GM21619 (cell line): ENCODE results near the gene GSKIP.
"Not testable (repeated sequence)": the region's sequence is repeated elsewhere in the genome, so short reads cannot be mapped to it uniquely, and the experiment has no call there.

ENCODE experiments used
- ATAC-seq: cut with Tn5 transposase; IDR thresholded peaks from one replicate; pipeline ENCODE4 v1.9.1; 2021; ENCODE audit not compliant: unreplicated experiment

GSKIP gene

GRCh38 chr14:96362965-96363750, at the start of gene GSKIP, which contains the start of gene ATG2B:
Gene GSKIP, plus strand, starts transcription at chr14:96363526. Its CDS starts 18,722 bp downstream, at chr14:96382248.
Gene ATG2B, minus strand, starts transcription at chr14:96363341. Its CDS starts 365 bp downstream, at chr14:96362976.
- ATAC-seq, result peak; percentile 65

DNA sequence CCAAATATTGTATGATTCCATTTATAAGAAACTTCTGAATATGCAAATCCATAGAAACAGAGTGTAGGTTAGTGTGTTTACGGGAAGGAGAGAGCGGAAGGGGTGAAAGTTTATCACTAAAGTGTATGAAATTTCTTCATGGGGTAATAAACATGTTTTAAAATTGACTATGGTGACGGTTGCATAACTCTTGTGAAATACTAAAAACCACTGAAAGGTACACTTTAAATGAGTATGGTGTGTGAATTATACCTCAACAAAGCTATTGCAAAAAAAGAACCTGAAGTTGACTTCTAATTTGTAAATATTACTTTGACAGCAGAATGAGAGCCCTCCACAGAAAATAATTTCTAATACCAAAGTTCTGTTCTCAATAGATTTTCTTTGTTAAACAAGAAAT, 47.2 kb upstream of the GSKIP start:
- ATAC-seq, result no peak

GRCh38 chr14:96318836-96319235, 44.5 kb upstream of the GSKIP start:
- no peak for ATAC-seq

GRCh38 chr14:96320605-96321004, 42.7 kb upstream of the GSKIP start:
- no peak for ATAC-seq

DNA sequence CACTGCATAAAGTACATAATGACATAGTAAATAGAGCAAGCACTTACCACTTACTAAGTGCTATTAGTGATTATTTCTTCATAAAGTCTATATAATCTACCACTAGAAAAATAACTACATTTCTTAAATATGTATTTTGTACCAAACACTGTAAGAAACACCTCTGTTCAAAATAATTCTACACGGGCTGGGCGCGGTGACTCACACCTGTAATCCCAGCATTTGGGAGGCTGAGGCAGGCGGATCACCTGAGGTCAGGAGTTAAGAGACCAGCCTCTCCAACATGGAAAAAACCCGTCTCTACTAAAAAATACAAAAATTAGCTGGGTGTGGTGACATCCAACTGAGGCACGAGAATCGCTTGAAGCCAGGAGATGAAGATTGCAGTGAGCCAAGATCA, 39.1 kb upstream of the GSKIP start:
- no peak for ATAC-seq

GRCh38 chr14:96338551-96338950, 24.8 kb upstream of the GSKIP start:
- no peak for ATAC-seq

GRCh38 chr14:96341323-96341722, 22.0 kb upstream of the GSKIP start:
- no peak for ATAC-seq

GRCh38 chr14:96345669-96346068, 17.7 kb upstream of the GSKIP start:
- ATAC-seq, result no peak

- not testable (repeated sequence) for ATAC-seq
These were observed 15.4 kb upstream of the GSKIP start for GRCh38 chr14:96347957-96348356.

DNA sequence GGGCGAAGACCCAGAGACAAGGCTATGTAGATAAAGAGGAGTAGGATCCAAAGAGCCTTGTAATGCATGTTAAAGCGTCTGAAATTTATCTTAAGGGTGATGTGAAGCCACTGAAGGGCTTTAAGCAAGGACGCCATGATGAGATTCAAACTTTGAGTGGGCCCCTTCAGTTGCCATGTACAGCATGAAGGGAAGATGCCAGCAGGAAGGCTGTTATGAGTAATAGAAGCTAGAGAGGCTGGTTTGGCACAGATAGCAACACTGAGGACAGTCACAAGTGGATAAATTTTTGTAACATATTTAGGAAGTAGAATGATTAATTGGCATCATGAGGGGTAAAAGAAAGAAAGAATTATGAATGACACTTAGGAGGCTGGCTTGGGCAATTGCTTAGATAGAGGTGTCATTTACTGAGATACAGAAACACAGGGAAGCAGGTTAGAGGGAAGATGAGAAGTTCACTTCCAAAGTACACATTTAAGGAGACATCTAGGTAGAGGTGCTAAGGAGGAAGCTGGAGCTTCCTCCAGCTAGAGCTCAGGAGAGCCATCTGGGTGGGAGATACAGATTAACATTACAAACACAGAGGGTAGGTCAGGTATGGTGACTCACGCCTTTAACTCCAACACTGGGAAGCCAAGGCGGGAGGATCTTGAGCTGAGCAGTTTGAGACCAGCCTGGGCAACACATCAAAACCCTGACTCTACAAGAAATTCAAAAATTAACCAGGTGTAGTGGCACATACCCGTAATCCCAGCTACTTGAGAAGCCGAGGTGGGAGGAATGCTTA, 13.8 kb upstream of the GSKIP start:
- ATAC-seq, result no peak

GRCh38 chr14:96351986-96352385, 11.3 kb upstream of the GSKIP start:
- ATAC-seq, result no peak

GRCh38 chr14:96352708-96353107, 10.6 kb upstream of the GSKIP start:
- no peak for ATAC-seq

DNA sequence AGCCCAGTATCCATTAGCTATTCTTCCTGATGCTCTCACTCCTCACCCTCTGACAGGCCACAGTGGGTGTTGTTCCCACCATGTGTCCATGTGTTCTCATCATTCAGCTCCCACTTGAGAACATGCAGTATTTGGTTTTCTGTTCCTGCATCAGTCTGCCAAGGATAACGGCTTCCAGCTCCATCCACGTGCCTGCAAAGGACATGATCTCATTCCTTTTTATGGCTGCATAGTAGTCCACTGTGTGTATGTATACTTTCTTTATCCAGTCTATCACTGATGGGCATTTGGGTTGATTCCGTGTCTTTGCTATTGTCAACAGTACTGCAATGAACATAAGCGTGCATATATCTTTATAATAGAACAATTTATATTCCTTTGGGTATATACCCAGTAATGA, 9.1 kb upstream of the GSKIP start:
- ATAC-seq, result no peak

DNA sequence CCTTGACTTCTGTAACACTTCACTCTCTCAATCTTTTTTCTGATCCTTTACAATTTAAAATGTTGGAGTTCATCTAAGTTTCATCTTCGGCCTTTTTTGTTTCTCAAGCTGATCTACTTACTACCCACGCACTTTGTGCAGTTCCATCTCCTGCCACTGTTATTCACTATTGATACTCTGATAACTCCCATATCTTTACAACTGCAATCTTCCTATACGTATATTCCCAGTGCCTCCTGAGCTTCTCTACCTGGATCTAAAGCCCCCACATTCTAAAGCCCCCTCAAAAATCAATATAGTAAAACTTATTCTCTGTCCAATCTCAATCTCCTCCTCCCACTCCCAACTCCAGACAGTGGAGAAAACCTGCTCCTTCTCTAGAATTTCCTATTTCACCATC, 6.1 kb upstream of the GSKIP start:
- ATAC-seq, result no peak

GRCh38 chr14:96359959-96360358, 3.4 kb upstream of the GSKIP start:
- no peak for ATAC-seq

- peak; percentile 8 for ATAC-seq
These were observed 1.0 kb upstream of the GSKIP start for GRCh38 chr14:96362071-96362964.

DNA sequence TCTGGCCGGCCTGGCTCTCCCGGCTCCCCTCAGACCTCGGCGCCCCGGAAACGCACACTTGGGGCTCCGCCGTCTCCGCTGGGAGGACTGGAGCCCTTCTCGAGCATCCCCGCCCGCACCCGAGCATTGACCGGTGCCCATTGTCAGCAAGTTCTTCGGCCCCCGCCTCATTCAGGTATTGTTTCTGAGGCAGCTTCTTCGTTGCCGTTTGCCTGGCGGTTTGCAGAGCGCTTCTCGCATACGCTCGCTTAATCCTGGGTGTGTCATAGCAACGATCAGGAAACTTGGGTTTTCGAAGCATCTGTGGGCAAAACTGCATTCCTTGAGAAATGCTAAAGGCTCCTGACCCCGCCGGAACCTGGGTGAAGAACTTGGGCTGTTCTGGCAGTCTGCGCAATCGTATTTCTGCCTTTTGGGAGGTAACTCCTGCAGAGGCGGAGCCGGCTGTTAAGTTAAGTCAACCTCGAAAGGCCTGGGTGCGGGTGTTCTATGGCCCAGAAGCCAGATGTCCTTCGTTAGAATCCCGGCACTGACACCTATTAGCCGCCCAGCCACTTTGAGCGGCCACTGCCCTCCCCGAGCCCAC, 518 bp downstream of the GSKIP start:
- peak; percentile 23 for ATAC-seq

GRCh38 chr14:96364962-96365361, 1.6 kb downstream of the GSKIP start:
- ATAC-seq, result no peak

GRCh38 chr14:96368534-96368933, 5.2 kb downstream of the GSKIP start:
- ATAC-seq, result no peak

GRCh38 chr14:96370528-96370927, 7.2 kb downstream of the GSKIP start:
- no peak for ATAC-seq

DNA sequence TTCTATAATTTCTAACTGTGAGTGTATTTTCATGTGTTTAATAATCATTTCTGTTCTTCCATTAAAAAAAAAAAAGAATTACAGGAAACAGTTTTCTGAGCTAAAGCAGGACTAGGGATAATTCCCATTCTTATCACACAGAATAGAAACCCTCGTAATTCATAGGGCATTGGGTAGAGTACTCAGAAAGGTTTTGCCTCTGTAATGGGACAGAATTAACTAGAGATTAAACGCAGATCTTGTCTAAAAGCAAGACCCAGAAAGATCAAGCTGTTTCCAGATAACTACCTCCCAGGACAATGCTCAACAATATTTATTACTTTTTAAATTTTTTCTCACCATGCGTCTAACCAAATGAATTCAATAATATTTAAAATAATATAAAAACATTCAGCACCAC, 10.2 kb downstream of the GSKIP start:
- ATAC-seq, result no peak
